Adrenal gland (tissue), 12 donors: Measurements from ENCODE around the gene ZNF638. TPM values are rescaled to one million over a fixed set of nuclear protein-coding genes. Genes with fewer than 3 reads are reported as not detected.

Experiments used
- DNase-seq, 7 donors: peaks; one replicate each; pipeline ENCODE4 v3.0.0-alpha.2; 2019 to 2020
- H3K27ac ChIP-seq, 5 donors: fragments of 200-600 bp; sonication (generic) in 4 of 5; 1 replicate in 3 of 5; 2 replicates in 2 of 5; pipeline versions ENCODE4 v1.5.1 to v1.8.0; 2016 to 2020; ENCODE audit warnings: mild to moderate bottlenecking in 1 of 5
- H3K27me3 ChIP-seq: fragments of 200-600 bp; 2 replicates; pipeline ENCODE4 v1.8.0; 2021
- H3K36me3 ChIP-seq, 2 donors: fragments of 200-600 bp; replicated peaks in 1 of 2; 1 replicate in 1 of 2; 2 replicates in 1 of 2; pipeline versions ENCODE4 v1.5.1 to v1.8.0; 2018 to 2022
- H3K4me1 ChIP-seq, 2 donors: fragments of 200-600 bp; replicated peaks in 1 of 2; 1 replicate in 1 of 2; 2 replicates in 1 of 2; pipeline versions ENCODE4 v1.5.1 to v1.8.0; 2018 to 2021
- H3K4me3 ChIP-seq, 4 donors: fragments of 200-600 bp; sonication (generic) in 3 of 4; one replicate each; pipeline ENCODE4 v1.5.1; 2016 to 2018
- H3K9me3 ChIP-seq, 3 donors: fragments of 200-600 bp; sonication (generic) in 1 of 3; replicated peaks in 1 of 3; 1 replicate in 2 of 3; 2 replicates in 1 of 3; pipeline versions ENCODE4 v1.5.1 to v1.8.0; 2016 to 2021
- CTCF ChIP-seq, 6 experiments: fragments of 450-650 bp in 4 of 6; fragments of 200-600 bp in 2 of 6; sonication (generic) in 1 of 6; IDR thresholded peaks; 1 replicate in 5 of 6; 2 replicates in 1 of 6; pipeline versions ENCODE4 v1.5.1 to v1.8.0; 2016 to 2021; ENCODE audit warnings: antibody characterized with exemption in 6 of 6, mild to moderate bottlenecking in 2 of 6, moderate library complexity in 1 of 6
- POLR2A ChIP-seq, 2 donors: fragments of 450-650 bp; IDR thresholded peaks; one replicate each; pipeline ENCODE4 v1.6.1; 2017; ENCODE audit warnings: antibody characterized with exemption in 2 of 2, mild to moderate bottlenecking in 2 of 2, moderate library complexity in 1 of 2
- WGBS, 4 donors: extraction: QIAGEN DNeasy Blood & Tissue Kit in 2 of 4; methylation state at CpG; one replicate each; pipeline versions ENCODE4 v1.1.5 to v1.1.7; 2013 to 2017; 5-methylcytosine and 5-hydroxymethylcytosine counted together
- intact Hi-C, 2 donors: fragments of 100-400 bp; cut with DNase I; formaldehyde crosslinking; loops; one replicate each; pipeline versions ENCODE4 v1.14.1 to v1.15.0; 2022 to 2023
- polyA plus RNA-seq, 3 donors: library from polyadenylated mRNA; stranded (reverse); fragments of 200-250 nt in 2 of 3; fragments of 350-450 nt in 1 of 3; fragmentation: Illumina TruSeq in 1 of 3; extraction: RNeasy Lipid Tissue Mini Kit (QIAGEN cat#74804) in 1 of 3; gene quantifications; one replicate each; pipeline ENCODE4 v1.2.3, GENCODE V29; 2013 to 2014
- total RNA-seq, 9 donors: library from RNA; depleted of rRNA in 4 of 9; stranded (reverse); fragments of >200 nt in 4 of 9; fragments of 120-200 nt in 1 of 9; fragmentation: NEBNext Ultra II Directional in 1 of 9; extraction: Animal tissue kit (Norgen Biotek cat#: 25700) in 1 of 9; gene quantifications; one replicate each; pipeline versions ENCODE4 v1.1.0 to v1.2.4, GENCODE V29; 2013 to 2023
- donor health status: healthy with polysubstance abuse.
- donor health status: Bipolar disorder and iron deficiency.
- donor health status: DM: yes; HTN: yes; CAD: no.
- donor health status: DM: no; HTN: no; CAD: no.
- donor health status: DM: no; HTN: no; CAD: no.
- donor health status: DM: yes; HTN: yes; CAD: no.

ZNF638 gene
- total and polyA plus RNA-seq, 12 donors: 60.1 to 525 (median 139) TPM

GRCh38 chr2:71283131-71283530 is 48.5 kb upstream of the ZNF638 start:
- no peaks in the 10 kb centered on the region for H3K9me3 ChIP-seq
- no peak for DNase-seq
- intact Hi-C loops: no loop called here
- WGBS, 4 donors: 83 to 89% (median 86%) methylated on average over 5 of the region's 5 CpGs
- no peaks in the 10 kb centered on the region for H3K4me1 ChIP-seq
- H3K27me3 ChIP-seq: peaks cover 39% of the 10 kb centered on the region
- TF ChIP-seq CTCF (IDR thresholded peaks at IDR 0.05): no peak
- TF ChIP-seq POLR2A (IDR thresholded peaks at IDR 0.05): no peak
- no peak overlapping the region for H3K4me3 ChIP-seq
- H3K27ac ChIP-seq: no peak overlapping the region
- no peaks in the 10 kb centered on the region for H3K36me3 ChIP-seq

- Histone ChIP-seq H3K4me3 (no peak overlapping the region), H3K27ac (no peak overlapping the region), H3K9me3 (no peaks in the 10 kb centered on the region), H3K36me3 (no peaks in the 10 kb centered on the region), H3K27me3 (peaks cover 18% of the 10 kb centered on the region), H3K4me1 (no peaks in the 10 kb centered on the region)
- no peak for DNase-seq
- intact Hi-C loops: no loop called here
- TF ChIP-seq CTCF (IDR thresholded peaks at IDR 0.05) (no peak), POLR2A (IDR thresholded peaks at IDR 0.05) (no peak)
- 86 to 93% (median 90%) methylated on average over 2 of the region's 2 CpGs for WGBS, 4 donors
Measured at GRCh38 chr2:71285706-71286105, 45.9 kb upstream of the ZNF638 start.

GRCh38 chr2:71291398-71291797 is 40.2 kb upstream of the ZNF638 start:
- TF ChIP-seq CTCF (IDR thresholded peaks at IDR 0.05) (no peak), POLR2A (IDR thresholded peaks at IDR 0.05) (no peak)
- no peak for DNase-seq
- 56 to 73% (median 63%) methylated on average over 4 of the region's 4 CpGs for WGBS, 4 donors
- Histone ChIP-seq H3K36me3 (no peaks in the 10 kb centered on the region), H3K4me1 (no peaks in the 10 kb centered on the region), H3K4me3 (no peak overlapping the region), H3K27ac (no peak overlapping the region), H3K9me3 (no peaks in the 10 kb centered on the region), H3K27me3 (no peaks in the 10 kb centered on the region)
- intact Hi-C loops: no loop called here

GRCh38 chr2:71292159-71292558 is 39.4 kb upstream of the ZNF638 start:
- no peak for DNase-seq
- Histone ChIP-seq H3K27me3 (no peaks in the 10 kb centered on the region), H3K36me3 (no peaks in the 10 kb centered on the region), H3K4me3 (no peak overlapping the region), H3K4me1 (no peaks in the 10 kb centered on the region), H3K27ac (no peak overlapping the region), H3K9me3 (no peaks in the 10 kb centered on the region)
- TF ChIP-seq POLR2A (IDR thresholded peaks at IDR 0.05): no peak
- TF ChIP-seq CTCF (IDR thresholded peaks at IDR 0.05): no peak
- intact Hi-C loops: no loop called here
- 46 to 80% (median 63%) methylated on average over 1 of the region's 1 CpG for WGBS, 4 donors
